MM.1S (cell line): ENCODE data around the gene ZSCAN21.

Source experiments
- EZH2 ChIP-seq: fragments of 300-600 bp; sonication (generic); optimal IDR thresholded peaks from 2 replicates; pipeline ENCODE3; 2017; ENCODE audit warnings: low read depth, mild to moderate bottlenecking, antibody characterized with exemption, low read length, mixed read lengths
- EZH2phosphoT487 ChIP-seq: fragments of 300-600 bp; sonication (generic); IDR thresholded peaks from 2 replicates; pipeline ENCODE4 v1.6.1; 2018; ENCODE audit warnings: antibody characterized with exemption, low read length
- TF ChIP-seq, protein P1 (sequence below): fragments of 300-600 bp; sonication (generic); IDR thresholded peaks from 2 replicates; pipeline ENCODE4 v1.5.1; 2016; ENCODE audit warnings: antibody characterized with exemption, low read length, mixed read lengths

- TF ChIP-seq, protein P1, sequence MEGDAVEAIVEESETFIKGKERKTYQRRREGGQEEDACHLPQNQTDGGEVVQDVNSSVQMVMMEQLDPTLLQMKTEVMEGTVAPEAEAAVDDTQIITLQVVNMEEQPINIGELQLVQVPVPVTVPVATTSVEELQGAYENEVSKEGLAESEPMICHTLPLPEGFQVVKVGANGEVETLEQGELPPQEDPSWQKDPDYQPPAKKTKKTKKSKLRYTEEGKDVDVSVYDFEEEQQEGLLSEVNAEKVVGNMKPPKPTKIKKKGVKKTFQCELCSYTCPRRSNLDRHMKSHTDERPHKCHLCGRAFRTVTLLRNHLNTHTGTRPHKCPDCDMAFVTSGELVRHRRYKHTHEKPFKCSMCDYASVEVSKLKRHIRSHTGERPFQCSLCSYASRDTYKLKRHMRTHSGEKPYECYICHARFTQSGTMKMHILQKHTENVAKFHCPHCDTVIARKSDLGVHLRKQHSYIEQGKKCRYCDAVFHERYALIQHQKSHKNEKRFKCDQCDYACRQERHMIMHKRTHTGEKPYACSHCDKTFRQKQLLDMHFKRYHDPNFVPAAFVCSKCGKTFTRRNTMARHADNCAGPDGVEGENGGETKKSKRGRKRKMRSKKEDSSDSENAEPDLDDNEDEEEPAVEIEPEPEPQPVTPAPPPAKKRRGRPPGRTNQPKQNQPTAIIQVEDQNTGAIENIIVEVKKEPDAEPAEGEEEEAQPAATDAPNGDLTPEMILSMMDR, result no peak
- TF ChIP-seq EZH2 (no peak), EZH2phosphoT487 (no peak)
Measured at GRCh38 chr7:100074841-100075240, 25.3 kb downstream of the ZSCAN21 start.
